SK-N-SH (cell line): ENCODE measurements around the gene PRADC1. TPM values are rescaled to one million over a fixed set of nuclear protein-coding genes. Genes with fewer than 3 reads are reported as not detected.

ENCODE experiments used
- CTCF ChIA-PET: fragments of 300-600, 350-600 bp; formaldehyde crosslinking; extraction: SDS; loops from one replicate; lab custom pipeline; 2021; lab: Yijun Ruan, JAX
- POLR2A ChIA-PET: fragments of 350-600 bp; sonication (Branson Sonifier 250); formaldehyde crosslinking; extraction: SDS; loops from one replicate; lab custom pipeline; 2020; ENCODE audit warnings: antibody characterized with exemption, inconsistent platforms; lab: Yijun Ruan, JAX
- DNase-seq: peaks from one replicate; pipeline ENCODE4 v3.0.0; 2012
- H2AFZ ChIP-seq: fragments of 200-600 bp; sonication (generic); 2 replicates; pipeline ENCODE4 v1.8.1; 2016; ENCODE audit warnings: antibody characterized with exemption, mild to moderate bottlenecking, low read depth
- H3F3A ChIP-seq: fragments of 200-600 bp; sonication (generic); replicated peaks from 2 replicates; pipeline ENCODE3; 2016; ENCODE audit warnings: antibody characterized with exemption, mild to moderate bottlenecking; ENCODE audit not compliant: insufficient read depth
- H3K27ac ChIP-seq, 2 experiments: fragments of 200-500 bp in 1 of 2; fragments of 200-600 bp in 1 of 2; sonication (Bioruptor generic) in 1 of 2; sonication (generic), shearing (Covaris generic) in 1 of 2; 2 replicates each; pipeline versions ENCODE4 v1.5.1 to v1.6.1; 2014 to 2016; ENCODE audit warnings: low read depth in 2 of 2, inconsistent platforms in 1 of 2, low read length in 1 of 2, mild to moderate bottlenecking in 1 of 2, mixed read lengths in 1 of 2
- H3K27me3 ChIP-seq: fragments of 200-600 bp; sonication (generic), shearing (Covaris generic); 2 replicates; pipeline ENCODE4 v1.6.1; 2016; ENCODE audit warnings: mixed run types; ENCODE audit not compliant: insufficient read depth
- H3K36me3 ChIP-seq, 2 experiments: fragments of 200-500 bp in 1 of 2; fragments of 200-600 bp in 1 of 2; sonication (Bioruptor generic) in 1 of 2; sonication (generic) in 1 of 2; replicated peaks in 1 of 2; 2 replicates each; pipeline versions ENCODE3 to v1.5.1; 2014 to 2016; ENCODE audit warnings: low read length in 1 of 2, mild to moderate bottlenecking in 1 of 2; ENCODE audit not compliant: insufficient read depth in 2 of 2, control insufficient read depth in 1 of 2
- H3K4me1 ChIP-seq, 2 experiments: fragments of 200-500 bp in 1 of 2; fragments of 200-600 bp in 1 of 2; sonication (Bioruptor generic) in 1 of 2; sonication (generic), shearing (Covaris generic) in 1 of 2; 2 replicates each; pipeline versions ENCODE4 v1.5.1 to v1.6.1; 2014 to 2016; ENCODE audit warnings: low read depth in 1 of 2, low read length in 1 of 2, mixed run types in 1 of 2; ENCODE audit not compliant: insufficient read depth in 2 of 2, control insufficient read depth in 1 of 2
- H3K4me2 ChIP-seq: fragments of 200-600 bp; sonication (generic), shearing (Covaris generic); 2 replicates; pipeline ENCODE4 v1.6.1; 2017; ENCODE audit warnings: mixed run types
- H3K4me3 ChIP-seq, 2 experiments: fragments of 200-500 bp in 1 of 2; fragments of 200-600 bp in 1 of 2; sonication (Bioruptor generic) in 1 of 2; sonication (generic), shearing (Covaris generic) in 1 of 2; 2 replicates each; pipeline versions ENCODE4 v1.5.1 to v1.8.1; 2014 to 2016; ENCODE audit warnings: low read depth in 2 of 2, inconsistent platforms in 1 of 2, low read length in 1 of 2, mild to moderate bottlenecking in 1 of 2, mixed read lengths in 1 of 2, moderate library complexity in 1 of 2
- H3K79me2 ChIP-seq: fragments of 200-600 bp; sonication (generic); 2 replicates; pipeline ENCODE4 v1.8.1; 2017; ENCODE audit warnings: mild to moderate bottlenecking; ENCODE audit not compliant: insufficient read depth
- H3K9ac ChIP-seq: fragments of 200-600 bp; sonication (generic); 2 replicates; pipeline ENCODE4 v1.6.1; 2017; ENCODE audit warnings: mixed run types
- H3K9me2 ChIP-seq: fragments of 200-600 bp; sonication (generic); 2 replicates; pipeline ENCODE4 v1.6.1; 2017; ENCODE audit warnings: mixed run types
- H3K9me3 ChIP-seq: fragments of 200-600 bp; sonication (generic); 2 replicates; pipeline ENCODE4 v1.6.1; 2017; ENCODE audit warnings: mixed run types, mild to moderate bottlenecking, moderate library complexity
- H4K20me1 ChIP-seq: fragments of 200-600 bp; sonication (generic); 2 replicates; pipeline ENCODE4 v1.6.1; 2017; ENCODE audit warnings: mild to moderate bottlenecking, mixed run types; ENCODE audit not compliant: insufficient read depth
- CHD2 ChIP-seq: fragments of 150-350 bp; IDR thresholded peaks from 2 replicates; pipeline ENCODE4 v1.6.1; 2018; ENCODE audit warnings: low read length; ENCODE audit not compliant: partially characterized antibody
- CTCF ChIP-seq: fragments of 200-600 bp; sonication (generic); IDR thresholded peaks from 2 replicates; pipeline ENCODE4 v1.6.1; 2017; ENCODE audit warnings: antibody characterized with exemption, mild to moderate bottlenecking, moderate library complexity
- ELF1 ChIP-seq: IDR thresholded peaks from 2 replicates; pipeline ENCODE4 v1.4.0; 2012
- EZH2phosphoT487 ChIP-seq: fragments of 200-600 bp; sonication (generic); IDR thresholded peaks from 2 replicates; pipeline ENCODE4 v1.6.1; 2017; ENCODE audit warnings: low read depth, mixed run types, mild to moderate bottlenecking, antibody characterized with exemption, moderate library complexity, borderline replicate concordance
- FOSL2 ChIP-seq: IDR thresholded peaks from 2 replicates; pipeline ENCODE4 v1.4.0; 2012; ENCODE audit warnings: low read depth, mild to moderate bottlenecking, moderate library complexity, borderline replicate concordance
- FOXJ3 ChIP-seq: sonication (generic); formaldehyde crosslinking; IDR thresholded peaks from 2 replicates; pipeline ENCODE4 v1.5.1; 2020; ENCODE audit warnings: mild to moderate bottlenecking, missing genetic modification reagents
- FOXM1 ChIP-seq: IDR thresholded peaks from 2 replicates; pipeline ENCODE4 v1.4.0; 2012; ENCODE audit warnings: low read depth, mild to moderate bottlenecking
- MAX ChIP-seq: IDR thresholded peaks from 2 replicates; pipeline ENCODE4 v1.4.0; 2012; ENCODE audit warnings: low read depth
- MEF2A ChIP-seq: IDR thresholded peaks from 2 replicates; pipeline ENCODE4 v1.4.0; 2012; ENCODE audit warnings: low read depth, borderline replicate concordance
- POLR2AphosphoS5 ChIP-seq: IDR thresholded peaks from 2 replicates; pipeline ENCODE4 v1.6.1; 2012; ENCODE audit warnings: low read depth, low read length
- RAD21 ChIP-seq: IDR thresholded peaks from 2 replicates; pipeline ENCODE4 v1.6.1; 2012; ENCODE audit warnings: mild to moderate bottlenecking, low read length
- RCOR1 ChIP-seq: fragments of 150-350 bp; IDR thresholded peaks from 2 replicates; pipeline ENCODE4 v1.6.1; 2017; ENCODE audit warnings: antibody characterized with exemption, low read length
- RFX5 ChIP-seq: IDR thresholded peaks from 2 replicates; pipeline ENCODE4 v1.6.1; 2012; ENCODE audit warnings: mild to moderate bottlenecking, improper control_type of control experiment, low read length
- RXRA ChIP-seq: IDR thresholded peaks from 2 replicates; pipeline ENCODE4 v1.4.0; 2012; ENCODE audit warnings: low read depth, mild to moderate bottlenecking, borderline replicate concordance
- SIN3A ChIP-seq: IDR thresholded peaks from 2 replicates; pipeline ENCODE4 v1.6.1; 2012; ENCODE audit warnings: low read depth, mild to moderate bottlenecking, low read length, moderate library complexity, borderline replicate concordance
- TCF12 ChIP-seq: IDR thresholded peaks from 2 replicates; pipeline ENCODE4 v1.4.0; 2012
- TEAD4 ChIP-seq: IDR thresholded peaks from 2 replicates; pipeline ENCODE4 v1.4.0; 2012; ENCODE audit warnings: mild to moderate bottlenecking, borderline replicate concordance; ENCODE audit not compliant: insufficient read depth
- USF1 ChIP-seq: IDR thresholded peaks from 2 replicates; pipeline ENCODE4 v1.4.0; 2012; ENCODE audit warnings: low read depth, borderline replicate concordance
- WGBS: methylation state at CpG from one replicate; pipeline ENCODE4 v1.1.6; 2017; ENCODE audit warnings: low lambda C conversion rate; 5-methylcytosine and 5-hydroxymethylcytosine counted together
- polyA plus RNA-seq, 3 experiments: library from polyadenylated mRNA; depleted of rRNA; stranded (reverse); fragments of >200 nt; gene quantifications; 2 replicates each; pipeline ENCODE4 v1.2.3, GENCODE V29; 2012

PRADC1 gene
- polyA plus RNA-seq, 1 of the 3 experiments (the other 2 are of a cell fraction) = 8.5 TPM

- DNase-seq = no peak
- H3K4me1 ChIP-seq = no peaks in the 10 kb centered on the region; a peak in 1 of 4 replicates
- TF ChIP-seq FOXJ3 (no peak), CTCF (no peak), SIN3A (no peak), RAD21 (no peak), RFX5 (no peak), ELF1 (no peak), MAX (no peak)
- no peaks in the 10 kb centered on the region for H3K9me2 ChIP-seq
- H4K20me1 ChIP-seq = no peaks in the 10 kb centered on the region
- POLR2A ChIA-PET = no interaction called here
- no peaks in the 10 kb centered on the region for H3K9me3 ChIP-seq
- no peak overlapping the region for H3K4me3 ChIP-seq
- no peaks in the 10 kb centered on the region for H3K27me3 ChIP-seq
- H3K4me2 ChIP-seq = no peak overlapping the region
- H3K36me3 ChIP-seq = no peaks in the 10 kb centered on the region
- no peaks in the 10 kb centered on the region for H3K79me2 ChIP-seq
- no peak overlapping the region for H2AFZ ChIP-seq
- no peak overlapping the region for H3K27ac ChIP-seq
- no peak overlapping the region for H3K9ac ChIP-seq
- CTCF ChIA-PET = interaction anchor here (2.0 kb wide), 1 partner anchor 22 kb away, joined by 4 read pairs; no protein-coding TSS in a partner anchor
- no peaks in the 10 kb centered on the region for H3F3A ChIP-seq
- WGBS = 93% methylated on average over 8 of the region's 14 CpGs
These were observed 35.4 kb upstream of the PRADC1 start for GRCh38 chr2:73268366-73268829.

GRCh38 chr2:73267008-73267407, 34.0 kb upstream of the PRADC1 start:
- Histone ChIP-seq H3F3A (no peaks in the 10 kb centered on the region), H3K79me2 (no peaks in the 10 kb centered on the region), H3K9me2 (no peaks in the 10 kb centered on the region), H3K27ac (no peak overlapping the region), H3K9ac (no peak overlapping the region), H3K4me2 (no peak overlapping the region), H3K4me1 (no peaks in the 10 kb centered on the region; a peak in 1 of 4 replicates), H2AFZ (no peak overlapping the region), H3K36me3 (no peaks in the 10 kb centered on the region), H3K9me3 (no peaks in the 10 kb centered on the region), H3K4me3 (no peak overlapping the region), H4K20me1 (no peaks in the 10 kb centered on the region), H3K27me3 (no peaks in the 10 kb centered on the region)
- CTCF ChIA-PET = interaction anchor here (0.9 to 2.0 kb wide), 2 partner anchors 9 to 24 kb away, joined by 3 to 4 read pairs; no protein-coding TSS in a partner anchor
- no peak for DNase-seq
- no peak for TF ChIP-seq USF1
- no peak for TF ChIP-seq MEF2A
- no peak for TF ChIP-seq TEAD4
- no peak for TF ChIP-seq FOXM1
- TF ChIP-seq FOSL2 = no peak
- TF ChIP-seq ELF1 = no peak
- no peak for TF ChIP-seq RFX5
- TF ChIP-seq POLR2AphosphoS5 = no peak
- TF ChIP-seq RXRA = no peak
- no peak for TF ChIP-seq RCOR1
- TF ChIP-seq CHD2 = no peak
- TF ChIP-seq MAX = no peak
- no peak for TF ChIP-seq RAD21
- no peak for TF ChIP-seq EZH2phosphoT487
- TF ChIP-seq TCF12 = no peak
- no peak for TF ChIP-seq FOXJ3
- POLR2A ChIA-PET = no interaction called here
- WGBS = 99% methylated on average over 4 of the region's 4 CpGs
